GM18909 (cell line): ENCODE results near the gene GABPB1.

Experiments
- ATAC-seq: cut with Tn5 transposase; IDR thresholded peaks from one replicate; pipeline ENCODE4 v1.9.1; 2021; ENCODE audit warnings: mild to moderate bottlenecking; ENCODE audit not compliant: unreplicated experiment, poor library complexity

GABPB1 gene

GRCh38 chr15:50248994-50249582 lies 105.9 kb downstream of the GABPB1 start:
- ATAC-seq: no peak

DNA sequence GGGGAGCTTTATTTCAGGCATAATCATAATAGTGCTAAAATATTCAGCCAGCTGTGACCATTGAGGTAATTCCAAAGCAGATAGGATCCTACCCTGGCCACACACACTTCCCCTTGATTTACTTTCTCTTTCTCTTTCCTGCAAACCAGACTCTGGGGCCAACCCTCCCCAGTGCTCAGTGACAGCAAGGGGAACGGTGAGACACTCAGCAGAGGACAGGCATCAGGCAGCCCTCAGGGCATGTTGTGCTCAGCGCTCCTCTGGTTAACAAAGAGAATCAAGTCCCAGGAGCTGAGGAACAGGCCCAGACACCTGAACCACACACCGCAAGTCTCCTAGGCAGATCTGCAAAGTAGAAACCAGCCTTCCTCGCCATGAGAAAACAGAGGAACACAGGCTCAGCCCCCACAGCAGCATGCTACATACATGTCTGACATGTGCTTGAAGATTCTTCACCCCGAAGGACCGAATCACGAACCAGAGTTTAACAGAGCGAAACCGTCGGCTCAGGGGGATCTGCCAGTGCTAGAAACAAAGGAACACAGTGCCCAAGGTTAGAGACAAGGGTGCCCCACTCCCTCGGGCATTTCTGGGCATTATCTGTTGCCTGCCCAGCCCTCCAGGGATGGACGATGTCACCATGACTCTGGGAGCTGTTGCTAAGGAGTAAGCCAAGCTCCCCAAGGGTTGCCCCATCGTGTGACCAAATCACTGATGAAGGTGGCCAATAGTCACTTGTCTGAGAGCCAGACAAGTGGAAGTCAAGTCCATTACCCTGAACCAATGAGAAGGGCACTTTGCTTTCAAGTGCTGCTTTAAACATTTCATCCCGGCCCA lies 107.0 kb downstream of the GABPB1 start:
- ATAC-seq: peak; percentile 97

- no peak for ATAC-seq
Measured at GRCh38 chr15:50246631-50247030, 108.4 kb downstream of the GABPB1 start.

- no peak for ATAC-seq
Measured at GRCh38 chr15:50244959-50245624, 109.9 kb downstream of the GABPB1 start.

GRCh38 chr15:50244153-50244552 lies 110.8 kb downstream of the GABPB1 start:
- no peak for ATAC-seq

DNA sequence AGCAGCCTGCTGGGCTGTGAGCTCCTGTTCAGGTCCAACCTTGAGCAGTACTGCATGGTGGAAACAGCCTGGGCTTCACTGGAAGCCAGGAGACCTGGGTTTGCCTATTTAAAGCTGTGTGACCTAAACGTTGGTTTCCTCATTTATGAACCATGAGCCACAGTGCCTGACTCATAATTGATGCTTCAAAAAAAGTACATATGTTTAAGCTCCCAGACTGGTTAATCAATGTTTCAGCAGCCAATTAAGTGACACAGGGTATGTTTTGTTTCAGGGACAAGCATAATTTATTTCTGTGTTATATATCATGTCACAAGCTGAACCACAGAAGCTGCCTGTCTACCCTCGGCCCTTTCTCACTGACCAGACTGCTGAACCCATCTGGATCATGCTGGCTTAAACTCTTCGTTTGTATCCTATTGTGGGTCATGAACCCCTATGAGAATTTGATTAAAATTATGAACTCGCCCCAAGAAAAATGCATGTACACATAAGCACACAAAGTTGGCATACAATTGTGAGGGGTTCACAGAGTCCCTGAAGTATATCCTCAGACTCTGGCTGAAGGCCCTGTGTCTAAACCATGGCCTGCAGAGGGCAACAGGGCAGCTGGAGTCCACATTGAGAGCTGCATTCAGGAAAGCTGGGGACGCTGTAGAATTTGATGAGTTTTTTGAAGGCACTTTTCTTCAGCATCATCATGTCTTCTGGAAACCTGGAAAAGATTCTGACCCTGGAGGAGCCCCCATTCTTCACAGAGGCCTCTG lies 113.1 kb downstream of the GABPB1 start:
- ATAC-seq: no peak

DNA sequence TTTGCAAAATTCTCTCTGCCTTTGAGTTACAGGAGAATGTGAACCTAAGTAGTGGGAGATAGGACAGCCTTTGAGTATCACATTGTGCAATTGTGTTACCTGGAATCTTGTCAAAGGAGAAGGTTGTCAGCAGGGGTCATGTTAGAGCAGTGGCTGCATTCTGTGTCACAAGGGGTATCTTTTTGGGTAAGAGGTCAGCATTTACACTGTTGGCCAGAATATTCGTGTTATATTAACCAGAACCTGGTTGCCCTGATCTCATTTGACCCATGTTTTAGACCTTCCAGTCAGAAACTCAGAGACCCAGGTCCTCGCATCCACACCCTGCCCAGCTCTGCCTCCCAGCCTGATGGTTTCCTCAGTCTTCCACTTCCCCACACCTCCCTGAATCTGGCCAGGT lies 116.7 kb downstream of the GABPB1 start:
- ATAC-seq: no peak

GRCh38 chr15:50236433-50236832 lies 118.6 kb downstream of the GABPB1 start:
- no peak for ATAC-seq

- ATAC-seq: no peak
Measured at GRCh38 chr15:50235794-50236193, 119.2 kb downstream of the GABPB1 start.

DNA sequence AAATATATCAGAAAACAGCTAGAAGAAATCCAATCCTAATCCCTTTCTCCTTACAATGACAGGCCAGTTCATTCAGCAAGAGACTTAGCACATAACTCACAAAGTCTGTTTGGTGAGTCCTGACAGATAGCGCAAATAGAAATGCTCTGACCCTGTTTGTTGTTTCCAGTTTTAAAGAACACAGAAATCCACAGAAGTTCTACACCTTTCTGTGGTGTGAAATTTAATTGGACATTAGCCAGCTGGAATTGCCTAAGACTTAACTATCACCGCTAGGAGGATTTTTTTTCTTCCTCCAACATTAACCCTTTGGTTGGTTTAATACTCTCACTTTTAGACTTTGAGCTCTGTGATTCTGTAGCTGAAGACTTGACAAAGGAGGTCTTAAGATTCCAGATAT lies 120.2 kb downstream of the GABPB1 start:
- ATAC-seq: no peak

DNA sequence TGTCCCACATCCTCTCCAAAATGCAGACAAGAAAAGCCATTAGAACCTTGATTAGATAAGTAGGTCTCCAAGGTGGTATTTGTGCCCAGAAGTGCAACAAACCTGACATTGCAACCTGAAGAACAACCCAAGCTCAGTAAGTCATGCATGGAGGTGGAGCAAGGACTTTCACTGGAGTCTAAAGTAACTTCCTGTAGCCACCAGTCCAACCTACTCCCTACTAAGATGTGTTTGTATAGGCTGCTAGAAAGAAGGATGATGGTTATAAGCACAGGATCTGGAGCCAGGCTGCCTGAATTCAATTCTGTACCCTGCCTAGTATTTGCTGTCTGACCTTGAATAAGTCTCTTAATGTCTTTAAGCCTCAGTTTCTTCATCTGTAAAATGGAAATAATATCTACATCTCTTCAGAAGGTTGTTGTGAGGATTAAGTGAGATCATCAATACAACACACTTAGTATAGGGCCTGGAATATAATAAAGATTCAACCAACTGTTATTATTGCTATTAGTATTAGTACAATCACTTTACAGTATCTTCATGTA lies 121.7 kb downstream of the GABPB1 start:
- no peak for ATAC-seq

GRCh38 chr15:50232791-50233190 lies 122.2 kb downstream of the GABPB1 start:
- no peak for ATAC-seq

DNA sequence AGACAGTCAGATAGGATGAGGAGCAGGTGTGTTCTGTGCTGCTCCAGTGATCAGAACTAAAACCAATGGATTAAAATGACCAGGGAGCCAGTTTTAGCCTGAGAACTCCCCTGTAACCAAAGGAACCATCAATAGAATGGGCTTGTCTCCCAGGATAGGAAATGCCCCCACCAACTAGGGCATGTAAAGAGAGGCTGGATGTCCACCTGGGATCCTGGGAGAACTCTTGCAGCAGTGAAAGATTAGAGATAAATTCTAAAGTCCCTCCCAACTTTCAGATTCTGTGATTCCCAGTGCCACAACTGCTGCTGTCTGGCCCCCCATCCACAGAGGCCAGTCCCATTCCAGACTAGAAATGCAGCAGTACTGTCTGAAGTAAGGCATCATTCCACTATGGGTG lies 123.2 kb downstream of the GABPB1 start:
- ATAC-seq: no peak

DNA sequence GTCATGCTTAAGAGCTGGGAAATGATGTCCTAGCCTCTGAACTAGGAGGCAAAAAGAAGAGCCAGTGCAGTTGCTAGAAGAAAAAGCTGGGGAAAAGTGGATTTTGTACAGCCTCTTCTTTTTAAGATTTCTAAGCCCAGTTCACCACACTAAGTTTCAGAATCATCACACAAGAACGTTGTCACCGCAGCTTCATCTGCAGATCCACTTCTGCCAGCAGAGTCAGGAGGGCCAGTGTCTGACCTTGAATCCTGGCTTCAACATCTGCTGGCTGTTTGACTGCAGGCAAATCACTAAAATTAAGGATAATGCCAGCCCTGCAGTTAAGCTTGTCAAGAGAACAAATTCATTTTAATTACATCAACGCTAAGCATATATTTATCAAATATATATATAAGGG lies 125.7 kb downstream of the GABPB1 start:
- ATAC-seq: no peak

DNA sequence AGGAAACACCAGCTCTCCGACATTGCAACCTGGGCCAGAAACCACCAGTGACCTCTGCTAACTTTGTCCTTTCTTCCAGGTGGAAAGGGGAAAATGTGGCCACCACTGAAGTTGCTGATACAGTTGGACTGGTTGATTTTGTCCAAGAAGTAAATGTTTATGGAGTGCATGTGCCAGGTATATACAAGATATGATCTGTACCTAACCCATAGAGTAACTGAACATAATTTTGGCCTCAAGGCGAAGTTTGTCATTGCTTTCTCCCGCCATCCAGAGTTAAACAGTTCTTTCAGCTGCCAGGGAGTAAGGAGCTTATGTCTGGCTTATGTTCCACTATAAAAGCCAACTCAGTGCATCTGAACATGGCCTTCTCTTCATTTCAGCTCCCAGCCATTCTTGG lies 126.1 kb downstream of the GABPB1 start:
- no peak for ATAC-seq

DNA sequence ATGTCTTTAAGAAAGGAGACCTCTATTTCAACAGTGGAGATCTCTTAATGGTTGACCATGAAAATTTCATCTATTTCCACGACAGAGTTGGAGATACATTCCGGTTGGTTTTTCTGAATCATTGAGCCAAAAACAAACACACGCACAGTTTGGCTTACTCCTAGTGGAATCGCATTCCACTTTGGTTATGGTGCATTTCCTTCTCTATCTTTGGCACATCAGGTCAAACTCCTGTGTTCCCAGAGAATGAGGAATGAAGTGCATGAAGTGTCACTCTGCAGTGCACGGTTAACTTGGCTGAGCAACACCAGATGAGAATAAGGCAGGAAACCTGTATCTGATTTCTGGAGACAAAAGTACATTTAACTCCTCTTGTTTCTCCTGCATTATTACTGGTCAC lies 127.9 kb downstream of the GABPB1 start:
- no peak for ATAC-seq

DNA sequence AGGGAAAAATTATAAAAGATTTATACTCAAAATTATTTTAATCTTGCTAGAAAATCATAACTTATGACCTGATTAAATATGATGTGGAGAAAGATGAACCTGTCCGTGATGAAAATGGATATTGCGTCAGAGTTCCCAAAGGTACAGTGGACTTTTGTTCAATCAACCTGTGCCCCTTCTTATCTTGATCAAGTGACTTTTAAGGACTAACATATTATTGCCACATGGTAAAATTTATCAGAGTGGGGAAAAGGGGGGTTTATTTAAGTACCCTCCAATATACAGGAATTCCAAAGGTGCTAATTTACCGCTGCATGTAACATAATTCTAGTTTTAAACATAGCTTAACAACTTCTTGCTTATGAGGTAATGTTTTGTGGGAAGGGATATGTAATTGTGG lies 129.1 kb downstream of the GABPB1 start:
- no peak for ATAC-seq
